Measurements from ENCODE around the gene SNX4.

GRCh38 chr3:125461896-125462295, 58.1 kb downstream of the SNX4 start:
- TF ChIP-seq CTCF (IDR thresholded peaks at IDR 0.05) (no peak), EP300 (IDR thresholded peaks at IDR 0.05) (no peak)
